AG04450 (cell line): ENCODE measurements around the gene GCDH. TPM values are rescaled to one million over a fixed set of nuclear protein-coding genes. Genes with fewer than 3 reads are reported as not detected.
A peak's percentile ranks its signal among the peaks of the same experiment; 100 is the strongest.
"Not testable (repeated sequence)": the region's sequence is repeated elsewhere in the genome, so short reads cannot be mapped to it uniquely, and the experiment has no call there.

Experiments used
- CTCF ChIA-PET: fragments of 300-600, 350-600 bp; formaldehyde crosslinking; extraction: SDS; loops from one replicate; lab custom pipeline; 2022; ENCODE audit warnings: antibody characterized with exemption, inconsistent platforms; lab: Charles Lee
- POLR2A ChIA-PET: fragments of 350-600 bp; formaldehyde crosslinking; extraction: SDS; loops from one replicate; lab custom pipeline; 2021; ENCODE audit warnings: antibody characterized with exemption, inconsistent platforms; lab: Yijun Ruan, JAX
- DNase-seq: peaks from one replicate; pipeline ENCODE4 v3.0.0-alpha.2; 2011; ENCODE audit warnings: low read depth, low spot score
- H3K27ac ChIP-seq: one replicate; pipeline ENCODE4 v1.5.1; 2012; ENCODE audit warnings: low read depth, low read length, control low read depth
- H3K27me3 ChIP-seq: one replicate; pipeline ENCODE4 v1.6.0; 2012; ENCODE audit warnings: low read length; ENCODE audit not compliant: control insufficient read depth, insufficient read depth
- H3K4me3 ChIP-seq: 2 replicates; pipeline ENCODE4 v1.5.1; 2011; ENCODE audit warnings: mild to moderate bottlenecking, low read depth, low read length, control low read depth
- H3K9me3 ChIP-seq: 2 replicates; pipeline ENCODE4 v1.5.1; 2012; ENCODE audit warnings: low read length; ENCODE audit not compliant: control insufficient read depth, insufficient read depth
- polyA plus RNA-seq: library from polyadenylated mRNA; depleted of rRNA; stranded (reverse); fragments of >200 nt; gene quantifications from 2 replicates; pipeline ENCODE4 v1.2.3, GENCODE V29; 2011
- TF ChIP-seq, protein P1 (sequence below): IDR thresholded peaks from 2 replicates; pipeline ENCODE4 v1.5.1; 2011; ENCODE audit warnings: low read depth, low read length, control low read depth, inconsistent platforms

Gene GCDH
- polyA plus RNA-seq, 1 experiment: 11.4 TPM

DNA sequence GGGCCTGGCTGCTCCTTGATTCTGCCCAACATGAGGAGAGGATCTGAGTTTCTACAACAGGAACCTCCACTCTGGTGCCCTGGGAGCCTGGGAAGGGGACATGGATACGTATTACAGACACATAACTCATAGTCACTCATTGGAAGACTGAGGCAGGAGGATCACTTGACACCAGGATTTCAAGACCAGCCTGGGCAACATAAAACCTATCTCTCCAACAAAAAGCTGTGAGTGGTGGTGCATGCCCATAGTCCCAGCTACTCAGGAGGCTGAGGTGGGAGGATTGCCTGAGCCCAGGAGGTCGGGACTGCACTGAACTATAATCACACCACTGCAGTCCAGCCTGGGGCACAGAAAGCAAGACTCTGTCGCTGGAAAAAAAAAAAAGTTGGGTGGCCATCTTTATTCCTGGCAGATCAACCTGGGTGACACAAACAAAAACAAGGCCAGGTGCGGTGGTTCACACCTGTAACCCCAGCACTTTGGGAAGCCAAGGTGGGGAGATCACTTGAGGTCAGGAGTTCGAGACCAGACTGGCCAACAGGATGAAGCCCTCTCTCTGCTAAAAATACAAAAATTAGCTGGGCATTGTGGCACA lies 2.9 kb upstream of the GCDH start:
- TF ChIP-seq, protein P1, sequence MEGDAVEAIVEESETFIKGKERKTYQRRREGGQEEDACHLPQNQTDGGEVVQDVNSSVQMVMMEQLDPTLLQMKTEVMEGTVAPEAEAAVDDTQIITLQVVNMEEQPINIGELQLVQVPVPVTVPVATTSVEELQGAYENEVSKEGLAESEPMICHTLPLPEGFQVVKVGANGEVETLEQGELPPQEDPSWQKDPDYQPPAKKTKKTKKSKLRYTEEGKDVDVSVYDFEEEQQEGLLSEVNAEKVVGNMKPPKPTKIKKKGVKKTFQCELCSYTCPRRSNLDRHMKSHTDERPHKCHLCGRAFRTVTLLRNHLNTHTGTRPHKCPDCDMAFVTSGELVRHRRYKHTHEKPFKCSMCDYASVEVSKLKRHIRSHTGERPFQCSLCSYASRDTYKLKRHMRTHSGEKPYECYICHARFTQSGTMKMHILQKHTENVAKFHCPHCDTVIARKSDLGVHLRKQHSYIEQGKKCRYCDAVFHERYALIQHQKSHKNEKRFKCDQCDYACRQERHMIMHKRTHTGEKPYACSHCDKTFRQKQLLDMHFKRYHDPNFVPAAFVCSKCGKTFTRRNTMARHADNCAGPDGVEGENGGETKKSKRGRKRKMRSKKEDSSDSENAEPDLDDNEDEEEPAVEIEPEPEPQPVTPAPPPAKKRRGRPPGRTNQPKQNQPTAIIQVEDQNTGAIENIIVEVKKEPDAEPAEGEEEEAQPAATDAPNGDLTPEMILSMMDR: no peak
- Histone ChIP-seq H3K27ac (no peak overlapping the region), H3K4me3 (no peak overlapping the region), H3K9me3 (peaks cover 23% of the 10 kb centered on the region), H3K27me3 (peaks cover 33% of the 10 kb centered on the region)
- no peak for DNase-seq
- ChIA-PET CTCF (no interaction called here), POLR2A (no interaction called here)

DNA sequence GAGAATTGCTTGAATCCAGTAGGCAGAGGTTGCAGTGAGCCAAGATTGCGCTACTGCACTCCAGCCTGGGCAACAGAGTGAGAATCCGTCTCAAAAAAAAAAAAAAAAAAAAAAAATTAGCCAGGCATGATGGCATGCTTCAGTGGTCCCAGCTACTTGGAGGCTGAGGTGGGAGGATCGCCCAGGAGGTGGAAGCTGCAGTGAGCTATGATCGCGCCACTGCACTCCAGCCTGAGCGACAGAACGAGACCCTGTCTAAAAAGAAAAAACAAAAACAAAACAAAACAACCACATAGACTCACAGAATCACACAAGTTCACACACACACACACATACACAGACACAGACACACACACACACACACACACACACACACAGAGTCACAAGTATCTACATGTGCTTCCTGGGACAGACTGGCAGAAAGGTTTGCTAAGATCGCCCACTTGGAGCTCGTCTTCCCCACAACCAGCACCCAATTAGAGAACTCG lies 617 bp upstream of the GCDH start:
- DNase-seq, H3K27ac ChIP-seq, H3K9me3 ChIP-seq: not testable (repeated sequence)
- POLR2A ChIA-PET: interaction anchor here (0.9 to 1.5 kb wide), 8 partner anchors 8 to 99 kb away, joined by 3 to 7 read pairs (median 4); partner anchors contain the start of genes DNASE2, FARSA and JUNB
- Histone ChIP-seq H3K27me3 (peaks cover 15% of the 10 kb centered on the region), H3K4me3 (peak overlapping the region; percentile 32; the same call in 1 of the 2 replicates)
- CTCF ChIA-PET: interaction anchor here (0.7 to 1.5 kb wide), 3 partner anchors 9 to 124 kb away, joined by 4 to 8 read pairs (median 8); partner anchors contain the start of gene DNASE2

GRCh38 chr19:12891553-12892021 lies 627 bp downstream of the GCDH start:
- H3K27ac ChIP-seq: peak overlapping the region; percentile 21
- H3K27me3 ChIP-seq: peaks cover 5% of the 10 kb centered on the region
- no peaks in the 10 kb centered on the region; the same call in 1 of the 2 replicates for H3K9me3 ChIP-seq
- peak overlapping the region; percentile 91 for H3K4me3 ChIP-seq
- TF ChIP-seq, protein P1: no peak
- CTCF ChIA-PET: interaction anchor here (1.5 kb wide), 1 partner anchor 126 kb away, joined by 8 read pairs; no protein-coding TSS in a partner anchor
- DNase-seq: no peak
- POLR2A ChIA-PET: interaction anchor here (0.6 to 1.5 kb wide), 6 partner anchors 8 to 100 kb away, joined by 4 to 8 read pairs (median 4); partner anchors contain the start of genes DNASE2 and JUNB

DNA sequence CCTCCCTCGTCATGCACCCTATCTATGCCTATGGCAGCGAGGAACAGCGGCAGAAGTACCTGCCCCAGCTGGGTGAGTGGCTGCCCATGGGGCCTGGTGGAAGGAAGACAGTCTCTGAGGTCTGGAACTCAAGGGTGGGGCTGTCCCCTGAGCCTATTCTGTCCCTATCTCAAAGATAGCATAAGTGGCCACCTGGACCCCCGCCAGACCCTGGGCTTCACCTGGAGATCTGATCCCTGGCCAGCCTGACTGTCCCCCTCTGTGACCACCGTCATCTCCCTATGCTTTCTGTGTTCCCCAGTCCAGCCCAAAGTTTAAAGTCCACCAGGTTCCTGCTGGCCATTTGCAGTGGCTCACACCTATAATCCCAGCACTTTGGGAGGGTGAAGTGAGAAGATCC lies 2.6 kb downstream of the GCDH start:
- ChIA-PET CTCF (no interaction called here), POLR2A (no interaction called here)
- H3K9me3 ChIP-seq: no peaks in the 10 kb centered on the region; the same call in 1 of the 2 replicates
- no peak overlapping the region for H3K27ac ChIP-seq
- H3K27me3 ChIP-seq: no peaks in the 10 kb centered on the region
- DNase-seq: no peak
- TF ChIP-seq, protein P1: no peak
- no peak overlapping the region for H3K4me3 ChIP-seq

DNA sequence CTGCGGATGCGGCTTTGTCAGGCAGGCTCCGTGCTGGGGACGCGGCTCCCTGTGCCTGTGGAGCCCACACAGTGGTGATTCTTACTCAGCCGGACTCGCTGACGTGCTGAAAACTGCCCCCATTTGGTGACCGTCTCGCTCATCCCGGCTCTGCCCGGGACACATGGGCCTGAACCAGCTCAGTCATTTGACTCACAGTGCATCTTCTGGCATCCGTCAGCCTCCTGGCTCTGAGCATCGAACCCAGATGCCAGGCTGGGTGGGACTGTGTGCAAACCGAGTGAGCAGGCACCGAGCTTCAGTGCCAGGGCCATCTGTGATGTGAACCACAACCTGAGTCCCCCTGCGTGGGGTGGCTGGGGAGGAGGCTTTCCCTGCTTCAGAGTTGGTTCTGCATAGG lies 5.5 kb downstream of the GCDH start:
- CTCF ChIA-PET: no interaction called here
- POLR2A ChIA-PET: no interaction called here
- DNase-seq: no peak
- TF ChIP-seq, protein P1: no peak
- no peaks in the 10 kb centered on the region for H3K27me3 ChIP-seq
- no peaks in the 10 kb centered on the region for H3K9me3 ChIP-seq
- H3K4me3 ChIP-seq: no peak overlapping the region
- H3K27ac ChIP-seq: no peak overlapping the region
